ENCODE measurements around the gene TICAM2.

The TICAM2 gene

DNA sequence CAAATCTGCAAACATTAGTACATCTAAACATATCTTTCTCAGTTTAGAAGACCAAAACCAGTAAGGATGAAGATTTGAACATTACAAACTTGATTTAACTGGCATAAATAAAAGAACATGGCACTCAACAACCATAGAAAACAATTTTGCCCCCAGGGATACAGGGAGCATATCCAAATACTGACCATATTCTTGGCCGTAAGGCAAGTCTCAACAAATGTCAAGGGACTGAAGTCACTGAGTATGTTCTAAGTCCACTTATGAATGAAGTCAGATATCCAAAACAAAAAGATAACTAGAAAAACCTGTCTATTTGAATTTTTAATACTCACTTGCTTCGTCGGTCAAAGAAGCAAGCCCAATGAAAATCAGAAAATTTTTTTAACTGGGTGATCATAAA, 71.9 kb downstream of the TICAM2 start:
- DNase-seq = no peak

All from MV-4-11 (cell line).